Measurements from ENCODE around the gene DRC7. TPM values are rescaled to one million over a fixed set of nuclear protein-coding genes. Genes with fewer than 3 reads are reported as not detected.

The DRC7 gene
- total RNA-seq, 1 experiment from 2014 or later = 0.72 TPM

GRCh38 chr16:57769541-57770145 is 75.0 kb downstream of the DRC7 start:
- Histone ChIP-seq H3K27me3 (ENCODE audit: insufficient read depth, low read length) (no peaks in the 10 kb centered on the region), H2BK5ac (ENCODE audit: insufficient read length, low read length) (no peak overlapping the region), H3K4me1 (ENCODE audit: insufficient read depth, low read length) (peaks cover 4% of the 10 kb centered on the region; the same call in 1 of the 2 replicates), H3K79me1 (ENCODE audit: insufficient read depth, low read depth, low read length, poor library complexity, severe bottlenecking) (no peaks in the 10 kb centered on the region), H4K20me1 (ENCODE audit: control insufficient read depth, insufficient read depth, insufficient read length) (no peaks in the 10 kb centered on the region), H3K4me2 (ENCODE audit: insufficient read depth, insufficient read length, low read length) (no peak overlapping the region), H3K14ac (ENCODE audit: insufficient read depth, low read length) (no peak overlapping the region), H3T11ph (ENCODE audit: low read length) (no peak overlapping the region), H4K8ac (replicated peaks; ENCODE audit: insufficient read length, low read depth, low read length) (no peak overlapping the region), H4K5ac (ENCODE audit: insufficient read length, low read depth, low read length) (no peak overlapping the region), H2BK120ac (ENCODE audit: low read depth, low read length, poor library complexity, severe bottlenecking) (no peak overlapping the region), H2AFZ (ENCODE audit: low read length) (no peak overlapping the region), H3K9ac (ENCODE audit: extremely low read depth, insufficient read length, low read length) (no peak overlapping the region), H3K79me2 (ENCODE audit: insufficient read depth, low read length) (no peaks in the 10 kb centered on the region), H3K56ac (ENCODE audit: insufficient read length, low read depth, low read length) (no peak overlapping the region), H2BK15ac (ENCODE audit: low read depth, low read length) (no peak overlapping the region), H3K23me2 (ENCODE audit: insufficient read length, low read depth, low read length, poor library complexity, severe bottlenecking) (no peaks in the 10 kb centered on the region), H3K27ac (ENCODE audit: insufficient read length, low read depth, low read length) (no peak overlapping the region), H3K9me3 (ENCODE audit: control insufficient read depth, low read depth, low read length) (no peaks in the 10 kb centered on the region), H2BK12ac (ENCODE audit: insufficient read length, low read depth, low read length) (no peak overlapping the region), H2AK5ac (ENCODE audit: insufficient read length, low read length) (no peak overlapping the region), H3K23ac (ENCODE audit: insufficient read length, low read depth, low read length) (no peak overlapping the region), H2BK20ac (ENCODE audit: low read depth, low read length, poor library complexity, severe bottlenecking) (no peak overlapping the region), H3K4ac (ENCODE audit: low read depth, low read length) (no peak overlapping the region), H3K18ac (ENCODE audit: insufficient read length, low read depth, low read length) (no peak overlapping the region), H4K91ac (ENCODE audit: insufficient read length, low read depth, low read length) (no peak overlapping the region)
- H3K27me3 Mint-ChIP-seq (ENCODE audit: low read depth) = peaks cover under 1% of the 10 kb centered on the region
- DNase-seq = no peak
- WGBS (ENCODE audit: extremely low coverage, insufficient read length, low lambda C conversion rate) = no CpG with 5 or more reads among the region's 22 CpGs
- no peak overlapping the region for H3K4me3 Mint-ChIP-seq
- peaks cover under 1 to 18% of the 10 kb centered on the region in 2 experiments for H3K4me1 Mint-ChIP-seq
- H3K36me3 Mint-ChIP-seq (ENCODE audit: insufficient read depth in 1 of 3, low read depth in 3 of 3) = no peaks in the 10 kb centered on the region
- H3K9me3 Mint-ChIP-seq = no peaks in the 10 kb centered on the region
- TF ChIP-seq CTCF (conservative IDR thresholded peaks at IDR 0.05) = no peak
- no peak overlapping the region for H3K27ac Mint-ChIP-seq
